ENCODE data around the gene CSRNP2. TPM values are rescaled to one million over a fixed set of nuclear protein-coding genes. Genes with fewer than 3 reads are reported as not detected.

Gene CSRNP2
- total and polyA plus RNA-seq, 2 of the 13 experiments (the other 11 are each of a cell fraction or from before 2014, with no cell fraction given), result 4.8 to 7.3 TPM

GRCh38 chr12:51051787-51052186, 31.6 kb downstream of the CSRNP2 start:
- in situ Hi-C loops (cut with HindIII; ENCODE audit: extremely low pct_ligation_motif_present, low pct_unique_long_range_greater_than_20kb), result no loop called here
- Histone ChIP-seq H3K4me1 (ENCODE audit: insufficient read depth, low read length) (peaks cover 21% of the 10 kb centered on the region), H4K20me1 (ENCODE audit: insufficient read depth, low read length) (no peaks in the 10 kb centered on the region), H3K36me3 (replicated peaks in 1 of 2; ENCODE audit: control insufficient read depth in 1 of 2, insufficient read depth in 2 of 2, low read length in 2 of 2) (peaks cover 11 to 35% of the 10 kb centered on the region in 2 experiments), H3K27me3 (ENCODE audit: control insufficient read depth in 1 of 2, insufficient read depth in 2 of 2, low read length in 2 of 2) (no peaks in the 10 kb centered on the region; a peak in 1 of 5 replicates), H3K9me3 (ENCODE audit: low read length) (no peaks in the 10 kb centered on the region), H3K4me2 (ENCODE audit: low read depth, low read length) (no peak overlapping the region), H3K27ac (ENCODE audit: extremely low read length, insufficient read depth, low read length) (no peak overlapping the region), H2AFZ (ENCODE audit: low read length) (no peak overlapping the region), H3K4me3 (replicated peaks in 1 of 3; ENCODE audit: insufficient read depth in 1 of 3, low read depth in 2 of 3, low read length in 3 of 3) (no peak overlapping the region), H3K79me2 (ENCODE audit: insufficient read depth, low read length) (peaks cover 18% of the 10 kb centered on the region), H3K9ac (ENCODE audit: insufficient read depth, low read depth, low read length) (no peak overlapping the region)
- ATAC-seq (no peak), FAIRE-seq (no peak), DNase-seq (ENCODE audit: low spot score) (no peak)
- intact Hi-C loops (cut with micrococcal nuclease; ENCODE audit: unreplicated experiment), result no loop called here
- BruUV-seq (replicated peaks), result no TSS peak
- no peak for TF ChIP-seq ZFX (CRISPR knock-in tag; IDR thresholded peaks at IDR 0.05; ENCODE audit: low read depth)
- TF ChIP-seq POLR2G (IDR thresholded peaks at IDR 0.05; ENCODE audit: low read depth, low read length), result no peak
- TF ChIP-seq ZNF567 (CRISPR knock-in tag; IDR thresholded peaks at IDR 0.05; ENCODE audit: borderline replicate concordance), result no peak
- TF ChIP-seq CHCHD3 (CRISPR knock-in tag; IDR thresholded peaks at IDR 0.05), result no peak
- no peak for TF ChIP-seq EZH2 (conservative IDR thresholded peaks at IDR 0.05; ENCODE audit: low read depth, low read length)
- no peak for TF ChIP-seq REXO4 (CRISPR knock-in tag; IDR thresholded peaks at IDR 0.05; ENCODE audit: borderline replicate concordance)
- no peak for TF ChIP-seq ZNF782 (CRISPR knock-in tag; IDR thresholded peaks at IDR 0.05; ENCODE audit: borderline replicate concordance)
- no peak for TF ChIP-seq DDIT3 (CRISPR knock-in tag; IDR thresholded peaks at IDR 0.05)
- no peak for TF ChIP-seq SOX13 (IDR thresholded peaks at IDR 0.05)
- TF ChIP-seq SOX13 (CRISPR knock-in tag; conservative IDR thresholded peaks at IDR 0.05 in 1 of 2, IDR thresholded peaks at IDR 0.05 in 1 of 2), result no peak
- ChIA-PET CTCF (ENCODE audit: low intra/inter-chr PET ratio, low total read pairs) (no interaction called here), POLR2A (interaction anchor here (1.2 to 1.5 kb wide), 2 partner anchors 26 to 32 kb away, joined by 3 read pairs; partner anchors contain the start of genes CSRNP2 and SLC11A2)
- WGBS (ENCODE audit: low lambda C conversion rate), result 91% methylated on average over 4 of the region's 4 CpGs

All from HepG2 (cell line).